H1 (cell line): Measurements from ENCODE around the gene CYB561. TPM values are rescaled to one million over a fixed set of nuclear protein-coding genes. Genes with fewer than 3 reads are reported as not detected.

ENCODE experiments used
- BCL11A ChIP-seq, 2 experiments: IDR thresholded peaks; one replicate each; pipeline ENCODE4 v1.6.1; 2011; ENCODE audit warnings: low read depth in 2 of 2, low read length in 2 of 2, mild to moderate bottlenecking in 2 of 2
- CBX8 ChIP-seq: fragments of 300-800, 300-1000 bp; sonication (generic); IDR thresholded peaks from 2 replicates; pipeline ENCODE4 v1.7.1; 2016; ENCODE audit warnings: low read depth, low read length, borderline replicate concordance
- CEBPB ChIP-seq: IDR thresholded peaks from 2 replicates; pipeline ENCODE4 v1.6.1; 2012; ENCODE audit warnings: low read depth, low read length
- CHD7 ChIP-seq: fragments of 300-600 bp; sonication (generic); IDR thresholded peaks from 2 replicates; pipeline ENCODE4 v1.7.1; 2012; ENCODE audit warnings: low read length, moderate library complexity, mild to moderate bottlenecking, inconsistent platforms; ENCODE audit not compliant: insufficient replicate concordance
- CTBP2 ChIP-seq: IDR thresholded peaks from 2 replicates; pipeline ENCODE4 v1.7.0; 2011; ENCODE audit warnings: borderline replicate concordance, mild to moderate bottlenecking, moderate library complexity, mixed read lengths, low read length; ENCODE audit not compliant: insufficient read depth, insufficient read length
- FOSL1 ChIP-seq: IDR thresholded peaks from 2 replicates; pipeline ENCODE4 v1.6.1; 2011; ENCODE audit warnings: mild to moderate bottlenecking, low read depth, low read length, moderate library complexity; ENCODE audit not compliant: insufficient read depth
- KDM4A ChIP-seq: IDR thresholded peaks from one replicate; pipeline ENCODE4 v1.7.1; 2012; ENCODE audit warnings: low read depth, mild to moderate bottlenecking, moderate library complexity, low read length, inconsistent platforms; ENCODE audit not compliant: severe bottlenecking
- RFX5 ChIP-seq: IDR thresholded peaks from 2 replicates; pipeline ENCODE4 v1.6.1; 2011; ENCODE audit warnings: low read depth, low read length, improper control_type of control experiment, borderline replicate concordance
- SP1 ChIP-seq: IDR thresholded peaks from 2 replicates; pipeline ENCODE4 v1.6.1; 2011; ENCODE audit warnings: low read depth, low read length
- polyA plus RNA-seq, 7 experiments: library from polyadenylated mRNA; depleted of rRNA in 3 of 7; stranded (reverse) in 5 of 7; unstranded in 2 of 7; fragments of >200 nt in 5 of 7; fragments of 200-250 nt in 2 of 7; gene quantifications; 1 replicate in 5 of 7; 2 replicates in 1 of 7; 4 replicates in 1 of 7; pipeline versions ENCODE4 v1.2.1 to v1.2.3, GENCODE V29; 2011 to 2013; ENCODE audit warnings: missing spikeins in 2 of 7, mixed read lengths in 2 of 7
- total RNA-seq: library from RNA; stranded (reverse); fragmentation: NEBNext Ultra II Directional; extraction: Animal tissue kit (Norgen Biotek cat#: 25700); gene quantifications from 2 replicates; pipeline ENCODE4 v1.2.1, GENCODE V29; 2021

The CYB561 gene
- total and polyA plus RNA-seq, 2 of the 8 experiments (the other 6 are each of a cell fraction or from before 2014, with no cell fraction given) = 19.7 to 23.4 TPM

GRCh38 chr17:63421681-63422645, 24.1 kb downstream of the CYB561 start (continued):
- no peak for TF ChIP-seq KDM4A
- no peak for TF ChIP-seq CBX8
- no peak for TF ChIP-seq BCL11A (IDR thresholded peaks at IDR 0.05; ENCODE audit: low read depth in 2 of 2, low read length in 2 of 2)
- TF ChIP-seq FOSL1 = no peak
- no peak for TF ChIP-seq RFX5
- TF ChIP-seq SP1 = no peak
- TF ChIP-seq CEBPB = no peak
- TF ChIP-seq CHD7 = no peak
- TF ChIP-seq CTBP2 = no peak
